Neutrophil (primary cell): ENCODE results near the gene ICAM1.

Source experiments
- H3K27ac ChIP-seq: fragments of 200-600 bp; sonication (generic); 2 replicates; pipeline ENCODE4 v1.5.1; 2016; ENCODE audit warnings: mild to moderate bottlenecking, moderate library complexity
- H3K27me3 ChIP-seq: fragments of 200-600 bp; sonication (generic); 2 replicates; pipeline ENCODE4 v1.6.0; 2016; ENCODE audit warnings: mild to moderate bottlenecking
- H3K36me3 ChIP-seq: fragments of 200-600 bp; sonication (generic); 2 replicates; pipeline ENCODE4 v1.5.1; 2017
- H3K4me1 ChIP-seq, 2 experiments: fragments of 200-600 bp in 1 of 2; sonication (generic) in 1 of 2; 1 replicate in 1 of 2; 2 replicates in 1 of 2; pipeline versions ENCODE4 v1.5.1 to v1.6.1; 2013 to 2016; ENCODE audit warnings: low read depth in 1 of 2, low read length in 1 of 2, mild to moderate bottlenecking in 1 of 2, moderate library complexity in 1 of 2; ENCODE audit not compliant: control insufficient read depth in 1 of 2, insufficient read depth in 1 of 2
- H3K4me3 ChIP-seq, 2 experiments: fragments of 200-600 bp in 1 of 2; sonication (generic) in 1 of 2; 1 replicate in 1 of 2; 2 replicates in 1 of 2; pipeline ENCODE4 v1.5.1; 2013 to 2016; ENCODE audit warnings: low read depth in 1 of 2, low read length in 1 of 2, mild to moderate bottlenecking in 1 of 2, moderate library complexity in 1 of 2
- H3K9me3 ChIP-seq: fragments of 200-600 bp; sonication (generic); 2 replicates; pipeline ENCODE4 v1.5.1; 2016
- CTCF ChIP-seq: fragments of 200-600 bp; sonication (generic); IDR thresholded peaks from 2 replicates; pipeline ENCODE4 v1.5.1; 2016; ENCODE audit warnings: antibody characterized with exemption

Gene ICAM1

GRCh38 chr19:10288662-10289166 lies 17.8 kb downstream of the ICAM1 start:
- H3K36me3 ChIP-seq: peaks cover 26% of the 10 kb centered on the region
- peak overlapping the region; percentile 23 to 64 for H3K4me3 ChIP-seq
- peaks cover 73 to 80% of the 10 kb centered on the region in 2 experiments for H3K4me1 ChIP-seq
- no peak for TF ChIP-seq CTCF
- H3K27me3 ChIP-seq: peaks cover 68% of the 10 kb centered on the region
- no peak overlapping the region for H3K27ac ChIP-seq
- peaks cover 5% of the 10 kb centered on the region for H3K9me3 ChIP-seq

GRCh38 chr19:10289167-10289835 lies 18.4 kb downstream of the ICAM1 start:
- TF ChIP-seq CTCF: no peak
- H3K4me1 ChIP-seq: peaks cover 73 to 81% of the 10 kb centered on the region in 2 experiments
- peaks cover 5% of the 10 kb centered on the region for H3K9me3 ChIP-seq
- H3K27me3 ChIP-seq: peaks cover 74% of the 10 kb centered on the region
- peaks cover 20% of the 10 kb centered on the region for H3K36me3 ChIP-seq
- peak overlapping the region; percentile 23 to 64 for H3K4me3 ChIP-seq
- no peak overlapping the region for H3K27ac ChIP-seq

GRCh38 chr19:10289836-10290356 lies 19.0 kb downstream of the ICAM1 start, which contains the start of gene ICAM5:
TSS of gene ICAM5 (plus strand) at chr19:10289952. CDS start at chr19:10290044, 92 bp downstream.
- Histone ChIP-seq H3K9me3 (peaks cover 5% of the 10 kb centered on the region), H3K4me1 (peaks cover 74 to 87% of the 10 kb centered on the region in 2 experiments), H3K4me3 (peak within 1 kb of the TSS; percentile 46 to 64), H3K27me3 (peaks cover 80% of the 10 kb centered on the region), H3K27ac (no peak within 1 kb of the TSS), H3K36me3 (peaks cover 14% of the 10 kb centered on the region)
- no peak for TF ChIP-seq CTCF

- peaks cover 85% of the 10 kb centered on the region for H3K27me3 ChIP-seq
Observed at GRCh38 chr19:10290357-10290875, 19.5 kb downstream of the ICAM1 start.

More at GRCh38 chr19:10290357-10290875, 19.5 kb downstream of the ICAM1 start:
- Histone ChIP-seq H3K4me3 (peak overlapping the region; percentile 46 to 54), H3K36me3 (peaks cover 9% of the 10 kb centered on the region), H3K9me3 (peaks cover 5% of the 10 kb centered on the region), H3K27ac (no peak overlapping the region), H3K4me1 (peaks cover 79 to 92% of the 10 kb centered on the region in 2 experiments)
- TF ChIP-seq CTCF: no peak
